HG03025 (cell line): Measurements from ENCODE around the gene KLC1.

Experiments
- ATAC-seq: cut with Tn5 transposase; IDR thresholded peaks from one replicate; pipeline ENCODE4 v1.9.1; 2021; ENCODE audit warnings: mild to moderate bottlenecking, moderate library complexity; ENCODE audit not compliant: unreplicated experiment, low FRiP score

Gene KLC1

GRCh38 chr14:103656031-103656755 is 27.2 kb downstream of the KLC1 start:
- ATAC-seq: no peak

- ATAC-seq: no peak
Measured at GRCh38 chr14:103656756-103657133, 27.7 kb downstream of the KLC1 start.

DNA sequence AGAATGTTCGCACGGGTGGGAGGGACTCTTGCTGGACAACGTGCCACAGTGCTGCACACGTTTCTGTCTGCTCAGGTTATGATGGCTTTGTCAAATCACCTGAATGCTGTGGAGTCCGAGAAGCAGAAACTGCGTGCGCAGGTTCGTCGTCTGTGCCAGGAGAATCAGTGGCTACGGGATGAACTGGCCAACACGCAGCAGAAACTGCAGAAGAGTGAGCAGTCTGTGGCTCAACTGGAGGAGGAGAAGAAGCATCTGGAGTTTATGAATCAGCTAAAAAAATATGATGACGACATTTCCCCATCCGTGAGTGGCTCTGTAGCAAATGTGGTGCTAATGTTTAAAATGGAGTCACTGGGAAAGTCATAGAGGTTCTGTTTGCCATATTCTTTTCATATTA is 28.5 kb downstream of the KLC1 start:
- no peak for ATAC-seq

DNA sequence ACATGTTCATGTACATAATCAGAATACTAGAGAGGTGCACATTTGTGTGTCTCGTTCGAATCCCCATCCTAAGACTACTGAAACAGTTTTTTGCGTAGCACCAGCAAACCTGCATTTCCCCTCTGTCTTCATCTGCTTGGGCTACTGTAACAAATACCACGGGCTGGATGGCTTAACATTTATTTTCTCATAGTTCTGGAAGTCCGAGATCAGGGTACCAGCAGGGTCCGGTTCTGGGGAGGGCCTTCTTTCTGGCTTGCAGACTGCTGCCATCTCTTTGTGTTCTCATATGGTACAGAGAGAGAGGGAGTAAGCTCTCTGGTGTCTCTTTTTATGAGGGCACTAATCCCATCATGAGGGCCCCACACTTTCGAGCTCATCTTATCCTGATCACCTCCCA is 30.6 kb downstream of the KLC1 start:
- no peak for ATAC-seq

GRCh38 chr14:103662029-103662428 is 33.0 kb downstream of the KLC1 start:
- no peak for ATAC-seq

DNA sequence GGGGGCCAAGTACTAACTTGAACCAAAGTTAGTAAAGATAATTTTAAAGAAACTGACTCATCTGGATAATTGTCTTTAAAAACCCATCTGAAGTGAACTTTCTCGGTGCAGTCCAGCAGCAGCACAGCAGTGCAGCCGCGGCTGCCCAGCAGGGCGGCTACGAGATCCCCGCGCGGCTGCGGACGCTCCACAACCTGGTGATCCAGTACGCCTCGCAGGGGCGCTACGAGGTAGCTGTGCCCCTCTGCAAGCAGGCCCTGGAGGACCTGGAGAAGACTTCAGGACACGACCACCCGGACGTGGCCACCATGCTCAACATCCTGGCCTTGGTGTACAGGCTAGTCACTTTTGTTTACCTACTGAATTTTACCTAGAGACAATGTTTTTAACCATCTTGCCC is 33.6 kb downstream of the KLC1 start:
- no peak for ATAC-seq

GRCh38 chr14:103663506-103663905 is 34.5 kb downstream of the KLC1 start:
- ATAC-seq: no peak

DNA sequence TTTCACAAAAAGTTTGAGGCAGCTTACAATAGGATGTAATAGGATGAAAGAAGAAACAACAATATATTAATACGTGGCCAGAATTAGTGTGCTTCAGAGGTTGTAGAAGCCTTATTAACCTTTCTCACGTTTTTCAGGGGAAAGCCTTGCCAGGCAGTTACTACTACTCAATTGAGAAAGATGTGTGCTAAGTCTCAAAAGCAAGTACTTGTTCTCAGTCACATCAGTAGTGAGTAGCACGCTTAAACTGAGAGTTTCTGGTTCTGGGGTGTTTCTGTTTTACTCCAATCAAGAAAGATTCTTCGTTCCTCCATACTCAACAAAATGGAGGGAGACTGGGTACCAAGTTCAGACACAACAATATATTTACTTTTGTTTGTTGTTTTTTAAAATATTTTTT is 38.7 kb downstream of the KLC1 start:
- no peak for ATAC-seq

- ATAC-seq: no peak
Measured at GRCh38 chr14:103668117-103668516, 39.1 kb downstream of the KLC1 start.

- ATAC-seq: no peak
Measured at GRCh38 chr14:103669370-103669769, 40.4 kb downstream of the KLC1 start.

- no peak for ATAC-seq
Measured at GRCh38 chr14:103671911-103672310, 42.9 kb downstream of the KLC1 start.

GRCh38 chr14:103675957-103676356 is 46.9 kb downstream of the KLC1 start:
- ATAC-seq: no peak

DNA sequence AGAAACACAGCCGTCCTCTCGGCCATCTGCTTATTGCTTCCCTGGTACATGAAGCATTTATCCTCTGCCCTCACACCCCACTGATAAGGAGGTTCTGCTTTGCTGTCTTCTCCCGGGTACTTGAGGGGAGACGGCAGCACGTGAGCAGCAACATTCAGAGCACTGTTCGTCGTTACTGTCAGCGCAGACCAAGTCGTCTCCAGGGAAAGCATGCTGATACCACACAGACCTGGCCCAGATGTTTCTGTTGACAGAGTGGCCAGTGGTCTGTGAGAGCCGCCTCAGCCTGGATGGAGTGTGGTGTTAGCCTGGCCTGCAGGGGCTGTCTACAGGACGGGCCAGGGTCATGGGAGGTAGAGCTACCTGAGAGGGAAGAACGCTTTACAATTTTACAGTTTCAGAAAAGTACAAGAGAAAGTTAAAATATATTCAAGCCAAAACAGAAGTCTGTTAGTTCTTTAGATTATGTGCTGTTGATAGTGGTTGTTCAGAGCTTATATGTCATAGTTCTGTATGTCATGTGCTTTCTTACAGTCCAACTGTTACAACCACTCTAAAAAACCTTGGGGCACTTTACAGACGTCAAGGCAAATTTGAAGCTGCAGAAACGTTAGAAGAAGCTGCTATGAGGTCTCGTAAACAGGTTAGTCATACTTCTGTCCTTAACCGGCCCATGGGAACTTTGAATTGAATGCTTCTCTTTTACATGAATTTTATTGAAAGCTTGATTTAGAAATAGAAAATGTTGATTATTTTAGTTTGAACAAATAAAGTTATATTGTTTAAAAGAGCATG is 48.1 kb downstream of the KLC1 start:
- ATAC-seq: no peak

GRCh38 chr14:103679351-103679750 is 50.3 kb downstream of the KLC1 start:
- ATAC-seq: no peak

GRCh38 chr14:103680491-103681231 is 51.6 kb downstream of the KLC1 start:
- no peak for ATAC-seq

DNA sequence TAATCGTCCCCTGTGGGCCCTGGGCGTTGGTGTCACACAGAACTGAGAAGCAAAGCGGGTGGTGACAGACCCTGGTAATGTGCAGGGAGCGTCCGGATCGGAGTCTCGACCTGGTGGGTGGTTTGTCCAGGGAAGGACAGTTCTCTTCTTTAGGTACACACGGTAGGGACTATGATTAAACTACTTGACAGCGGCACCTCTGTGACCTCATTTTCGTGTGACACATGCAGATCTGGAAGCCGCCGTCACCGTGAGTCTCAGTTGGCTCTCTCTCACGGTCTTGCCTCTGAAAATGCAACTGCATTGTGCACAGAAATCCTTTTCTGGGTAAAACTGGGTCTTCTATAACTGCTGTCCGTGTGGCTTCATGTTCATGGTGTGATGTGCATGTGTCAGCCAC is 54.1 kb downstream of the KLC1 start:
- no peak for ATAC-seq

GRCh38 chr14:103684471-103684870 is 55.5 kb downstream of the KLC1 start:
- ATAC-seq: no peak

GRCh38 chr14:103684871-103685270 is 55.9 kb downstream of the KLC1 start:
- no peak for ATAC-seq

- no peak for ATAC-seq
Measured at GRCh38 chr14:103685276-103686211, 56.5 kb downstream of the KLC1 start.

DNA sequence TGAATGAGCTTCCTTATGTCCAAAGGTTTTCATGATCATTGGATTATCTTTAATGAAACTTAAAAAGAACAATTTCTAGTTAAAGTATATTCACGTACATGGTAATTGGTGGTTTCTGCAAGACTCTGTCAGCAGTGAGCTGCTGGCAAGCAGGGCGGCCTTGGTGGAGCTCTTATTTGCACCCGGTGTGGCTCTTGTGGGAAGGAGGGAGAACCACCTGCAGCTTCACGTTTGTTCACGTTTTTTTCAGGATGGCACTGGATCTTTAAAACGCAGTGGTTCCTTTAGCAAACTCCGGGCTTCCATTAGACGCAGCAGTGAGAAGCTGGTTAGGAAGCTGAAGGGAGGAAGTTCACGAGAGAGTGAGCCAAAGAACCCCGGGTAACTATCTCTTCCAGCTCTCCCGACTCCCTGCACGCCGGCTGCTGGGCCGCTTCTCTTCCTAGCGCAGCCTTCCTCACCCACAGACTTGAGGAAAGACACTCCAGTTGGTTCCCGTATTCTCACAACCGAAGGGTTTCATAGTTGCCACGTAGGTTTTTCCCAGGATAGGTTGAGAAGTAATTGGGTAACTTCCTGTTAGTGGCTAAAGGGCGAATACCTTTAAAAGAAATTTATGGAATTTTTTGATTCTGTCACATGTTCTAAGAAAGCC is 57.9 kb downstream of the KLC1 start:
- no peak for ATAC-seq
